Measurements from ENCODE around the gene ADAMTS4.
"Not testable (repeated sequence)": the region's sequence is repeated elsewhere in the genome, so short reads cannot be mapped to it uniquely, and the experiment has no call there.

Gene ADAMTS4, protein sequence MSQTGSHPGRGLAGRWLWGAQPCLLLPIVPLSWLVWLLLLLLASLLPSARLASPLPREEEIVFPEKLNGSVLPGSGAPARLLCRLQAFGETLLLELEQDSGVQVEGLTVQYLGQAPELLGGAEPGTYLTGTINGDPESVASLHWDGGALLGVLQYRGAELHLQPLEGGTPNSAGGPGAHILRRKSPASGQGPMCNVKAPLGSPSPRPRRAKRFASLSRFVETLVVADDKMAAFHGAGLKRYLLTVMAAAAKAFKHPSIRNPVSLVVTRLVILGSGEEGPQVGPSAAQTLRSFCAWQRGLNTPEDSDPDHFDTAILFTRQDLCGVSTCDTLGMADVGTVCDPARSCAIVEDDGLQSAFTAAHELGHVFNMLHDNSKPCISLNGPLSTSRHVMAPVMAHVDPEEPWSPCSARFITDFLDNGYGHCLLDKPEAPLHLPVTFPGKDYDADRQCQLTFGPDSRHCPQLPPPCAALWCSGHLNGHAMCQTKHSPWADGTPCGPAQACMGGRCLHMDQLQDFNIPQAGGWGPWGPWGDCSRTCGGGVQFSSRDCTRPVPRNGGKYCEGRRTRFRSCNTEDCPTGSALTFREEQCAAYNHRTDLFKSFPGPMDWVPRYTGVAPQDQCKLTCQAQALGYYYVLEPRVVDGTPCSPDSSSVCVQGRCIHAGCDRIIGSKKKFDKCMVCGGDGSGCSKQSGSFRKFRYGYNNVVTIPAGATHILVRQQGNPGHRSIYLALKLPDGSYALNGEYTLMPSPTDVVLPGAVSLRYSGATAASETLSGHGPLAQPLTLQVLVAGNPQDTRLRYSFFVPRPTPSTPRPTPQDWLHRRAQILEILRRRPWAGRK

GRCh38 chr1:161198897-161199431 is at the start of gene ADAMTS4:
Gene ADAMTS4, minus strand, starts transcription at chr1:161199054. Its CDS starts 427 bp downstream, at chr1:161198627.
- DNase-seq = no peak

- no peak for DNase-seq
Observed at GRCh38 chr1:161244888-161245287, 46.0 kb upstream of the ADAMTS4 start.

- DNase-seq = no peak
Observed at GRCh38 chr1:161242313-161242712, 43.5 kb upstream of the ADAMTS4 start.

DNA sequence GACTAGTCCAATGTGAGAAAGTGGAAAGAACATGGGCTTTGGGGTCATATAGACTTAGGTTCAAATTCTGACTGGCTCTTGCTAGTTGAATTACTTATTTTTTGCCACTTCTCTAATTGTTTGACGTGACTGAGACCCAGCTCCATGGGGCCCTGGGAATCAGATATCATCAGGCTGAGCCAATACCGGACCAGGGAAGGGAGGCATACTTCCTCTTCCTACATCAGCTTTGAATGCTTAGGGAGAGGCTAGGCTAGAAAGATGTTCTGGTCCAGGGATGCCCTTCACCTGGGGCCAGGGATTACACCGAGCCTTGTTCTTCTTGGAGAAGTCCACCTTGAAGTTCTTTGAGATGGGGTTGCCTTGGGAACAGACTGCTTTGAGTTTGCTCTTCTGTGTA is 42.8 kb upstream of the ADAMTS4 start:
- no peak for DNase-seq

- no peak for DNase-seq
Observed at GRCh38 chr1:161238039-161238473, 39.2 kb upstream of the ADAMTS4 start, which contains the start of gene NR1I3. Gene NR1I3, minus strand, starts transcription at chr1:161238203. Its CDS starts 1,638 bp downstream, at chr1:161236565.

DNA sequence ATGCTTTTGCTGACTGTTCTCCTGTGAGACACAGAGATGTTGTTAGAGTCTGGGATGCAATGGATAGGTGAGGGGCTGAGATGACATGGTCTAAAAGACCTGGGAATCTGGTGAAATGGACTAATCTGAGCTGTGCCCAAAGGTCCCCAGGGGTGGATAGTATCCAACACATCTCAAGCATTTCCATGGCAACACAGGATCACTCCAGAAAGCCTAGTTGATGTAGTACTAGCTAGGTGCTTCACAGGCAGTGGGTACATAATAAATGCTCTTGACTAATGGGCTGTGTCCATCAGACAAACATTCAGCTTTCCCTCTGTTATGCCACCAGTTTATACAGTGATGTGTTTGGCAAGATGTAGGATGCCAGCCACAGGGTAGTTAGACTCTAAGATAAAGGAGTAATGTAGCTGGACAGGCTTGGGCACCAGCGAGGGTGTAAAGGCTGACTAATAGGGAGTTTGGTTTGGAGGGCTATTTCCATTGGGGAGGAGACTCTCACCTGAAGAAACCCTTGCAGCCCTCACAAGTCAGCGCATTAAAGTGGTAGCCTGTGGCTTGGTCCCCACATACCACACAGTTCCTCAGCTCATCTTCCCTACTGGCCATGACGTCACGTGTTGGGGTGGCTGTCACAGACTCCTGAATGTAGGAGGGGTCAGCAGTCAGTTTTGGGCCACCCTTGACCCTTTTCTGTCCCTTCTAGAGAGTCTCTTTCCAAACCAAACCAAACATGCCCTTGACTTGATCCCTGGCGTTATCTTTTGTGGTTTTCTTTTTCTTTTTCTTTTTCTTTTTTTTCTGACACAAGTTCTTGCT is 37.3 kb upstream of the ADAMTS4 start:
- no peak for DNase-seq

DNA sequence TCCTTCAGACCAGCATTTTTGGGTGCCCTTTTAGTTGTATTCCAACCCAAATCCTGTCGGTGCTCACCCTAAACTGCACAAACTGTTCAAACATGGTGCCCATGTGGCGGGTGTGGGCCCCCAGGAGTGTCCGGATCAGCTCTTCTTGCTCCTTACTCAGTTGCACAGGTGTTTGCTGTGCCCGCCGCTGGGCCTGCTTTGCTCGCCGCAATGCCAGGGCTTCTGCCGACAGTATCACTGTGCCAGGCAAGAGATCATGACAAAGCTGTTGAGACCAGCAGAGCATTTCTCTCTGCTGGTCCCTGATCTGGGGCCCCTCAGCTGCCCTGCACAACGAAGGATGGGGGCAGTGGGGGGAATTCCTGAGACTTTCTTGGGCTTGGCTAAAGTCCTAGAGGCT is 34.2 kb upstream of the ADAMTS4 start:
- no peak for DNase-seq

GRCh38 chr1:161230762-161231161 is 31.9 kb upstream of the ADAMTS4 start:
- no peak for DNase-seq

- no peak for DNase-seq
Observed at GRCh38 chr1:161229896-161230295, 31.0 kb upstream of the ADAMTS4 start.

DNA sequence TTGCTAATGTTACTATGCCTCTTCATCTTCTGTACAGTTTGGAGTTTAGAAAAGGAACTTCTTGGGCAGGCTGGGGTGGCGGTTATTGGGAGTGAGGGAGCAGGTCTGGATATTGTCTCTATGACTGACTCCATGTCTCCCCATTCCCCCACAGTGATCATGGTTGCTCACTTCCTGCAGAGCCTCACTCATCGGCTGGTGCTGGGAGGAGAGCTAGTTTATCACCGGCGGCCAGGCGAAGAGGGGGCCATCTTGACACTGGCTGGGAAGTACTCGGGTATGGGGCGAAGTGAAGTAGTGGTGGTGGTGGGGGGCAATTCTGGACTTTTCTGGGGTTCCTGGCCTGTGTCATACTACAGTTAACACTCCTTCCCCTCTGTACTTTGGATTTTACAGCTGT is 29.2 kb upstream of the ADAMTS4 start:
- no peak for DNase-seq

DNA sequence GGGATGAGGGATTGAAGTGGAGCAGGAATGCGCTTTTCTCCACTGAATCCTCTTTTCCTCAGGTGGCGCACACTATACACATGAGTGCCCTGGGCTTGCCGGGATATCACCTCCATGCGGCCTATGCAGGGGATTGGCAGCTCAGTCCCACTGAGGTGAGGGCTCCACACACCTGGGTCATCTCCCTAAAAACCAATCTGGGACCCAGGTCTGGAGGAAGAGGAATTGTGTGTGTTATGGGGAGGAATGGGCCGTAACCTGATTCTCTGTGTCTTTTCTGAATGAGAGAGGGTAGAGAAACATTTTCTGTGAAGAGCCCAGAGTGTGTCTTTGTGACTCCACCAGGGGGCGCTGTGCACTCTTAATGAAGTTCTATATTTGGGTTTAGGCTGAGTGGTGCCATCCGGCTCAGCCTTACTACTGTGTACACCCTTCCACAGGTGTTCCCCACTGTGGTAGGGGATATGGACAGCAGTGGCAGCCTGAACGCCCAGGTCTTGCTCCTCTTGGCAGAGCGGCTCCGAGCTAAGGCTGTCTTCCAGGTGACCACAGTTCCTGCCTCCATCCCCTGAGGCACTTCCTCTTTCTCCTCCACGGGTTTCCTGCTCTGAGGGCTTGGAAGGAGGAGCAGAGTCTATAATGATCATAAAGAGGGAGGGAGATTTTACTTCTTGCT is 28.5 kb upstream of the ADAMTS4 start:
- peak; percentile 88 for DNase-seq

DNA sequence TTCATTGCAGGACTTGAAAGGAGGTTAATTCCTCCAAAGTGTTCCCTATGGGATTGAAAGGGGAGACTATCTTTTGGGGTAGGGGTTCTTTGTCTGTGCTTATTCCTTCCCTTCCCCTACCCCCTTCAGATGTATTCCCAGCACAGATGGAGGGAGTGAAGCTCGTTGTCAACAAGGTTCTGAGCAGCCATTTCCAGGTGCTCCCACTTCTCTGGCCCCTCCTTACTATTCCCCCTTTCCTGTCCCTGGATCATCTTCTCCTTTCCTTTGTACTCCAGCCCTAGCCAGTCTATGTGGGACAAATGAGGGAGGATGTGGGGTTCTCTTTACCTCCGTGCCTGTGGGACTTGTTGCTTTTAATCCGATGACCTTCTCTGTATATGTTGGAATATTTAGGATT is 27.9 kb upstream of the ADAMTS4 start:
- DNase-seq = no peak

DNA sequence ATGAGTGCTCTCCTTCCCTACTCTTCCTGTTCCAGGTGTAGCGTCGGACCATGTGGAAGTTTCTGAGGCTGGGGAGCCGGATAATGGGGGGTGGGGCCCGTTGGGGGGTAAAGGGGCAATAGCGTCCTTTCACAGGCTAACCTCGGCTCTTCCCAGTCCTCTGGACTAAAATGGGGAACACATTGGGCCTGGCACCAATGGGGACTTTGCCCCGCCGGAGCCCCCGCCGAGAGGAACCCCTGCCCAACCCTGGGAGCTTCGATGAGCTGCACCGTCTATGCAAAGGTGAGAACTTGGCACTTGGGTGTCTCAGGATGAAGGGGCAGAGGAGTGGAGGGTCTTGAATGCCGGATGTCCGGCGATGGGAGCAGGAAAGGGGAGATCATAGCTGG is 27.5 kb upstream of the ADAMTS4 start:
- DNase-seq = no peak

DNA sequence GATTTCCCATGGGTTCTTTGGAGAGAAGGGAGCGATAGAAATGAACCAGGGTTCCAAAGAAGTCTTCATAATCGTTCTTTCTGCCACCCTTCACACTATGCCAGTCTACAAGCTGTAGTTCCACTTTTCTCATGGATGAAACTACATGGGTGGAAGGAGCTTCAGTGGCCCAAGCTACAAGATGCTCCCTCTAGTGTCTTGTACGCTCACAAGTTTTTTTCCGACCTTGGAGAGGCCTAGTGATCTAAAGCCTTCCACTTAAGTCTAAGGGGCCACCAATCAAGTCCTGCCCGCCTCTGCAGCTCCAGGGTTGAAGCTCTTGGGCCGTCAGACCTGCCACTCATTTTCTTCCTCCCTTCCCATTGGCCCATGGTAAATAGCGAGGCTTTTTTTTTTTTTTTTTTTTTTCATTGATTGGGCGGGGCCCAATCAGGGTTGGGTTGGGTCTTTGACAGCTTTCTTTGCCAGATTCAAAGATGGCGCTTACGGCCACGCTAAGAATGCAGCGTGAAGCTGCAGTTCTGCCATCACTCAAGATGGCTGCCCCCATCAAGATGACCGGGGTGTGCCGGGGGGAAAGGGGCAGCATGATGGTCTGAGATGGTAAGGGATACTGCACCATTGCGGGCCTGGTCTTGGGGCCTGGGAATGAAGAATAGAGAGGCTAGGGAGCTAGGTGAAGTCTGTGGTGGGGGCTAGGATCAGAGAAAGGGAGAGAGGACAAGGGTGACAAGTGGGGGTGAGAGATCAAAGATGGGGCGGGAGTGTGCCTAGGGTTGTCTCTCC is 26.9 kb upstream of the ADAMTS4 start, which contains the start of gene TOMM40L:
Gene TOMM40L (plus strand): TSS at position 527 of the 786 bp plus-strand sequence. CDS start 430 bp downstream, outside the sequence.
- peak; percentile 97 for DNase-seq

GRCh38 chr1:161225178-161225533 is 26.3 kb upstream of the ADAMTS4 start:
- no peak for DNase-seq

GRCh38 chr1:161224695-161225087 is 25.8 kb upstream of the ADAMTS4 start:
- DNase-seq = not testable (repeated sequence)

DNA sequence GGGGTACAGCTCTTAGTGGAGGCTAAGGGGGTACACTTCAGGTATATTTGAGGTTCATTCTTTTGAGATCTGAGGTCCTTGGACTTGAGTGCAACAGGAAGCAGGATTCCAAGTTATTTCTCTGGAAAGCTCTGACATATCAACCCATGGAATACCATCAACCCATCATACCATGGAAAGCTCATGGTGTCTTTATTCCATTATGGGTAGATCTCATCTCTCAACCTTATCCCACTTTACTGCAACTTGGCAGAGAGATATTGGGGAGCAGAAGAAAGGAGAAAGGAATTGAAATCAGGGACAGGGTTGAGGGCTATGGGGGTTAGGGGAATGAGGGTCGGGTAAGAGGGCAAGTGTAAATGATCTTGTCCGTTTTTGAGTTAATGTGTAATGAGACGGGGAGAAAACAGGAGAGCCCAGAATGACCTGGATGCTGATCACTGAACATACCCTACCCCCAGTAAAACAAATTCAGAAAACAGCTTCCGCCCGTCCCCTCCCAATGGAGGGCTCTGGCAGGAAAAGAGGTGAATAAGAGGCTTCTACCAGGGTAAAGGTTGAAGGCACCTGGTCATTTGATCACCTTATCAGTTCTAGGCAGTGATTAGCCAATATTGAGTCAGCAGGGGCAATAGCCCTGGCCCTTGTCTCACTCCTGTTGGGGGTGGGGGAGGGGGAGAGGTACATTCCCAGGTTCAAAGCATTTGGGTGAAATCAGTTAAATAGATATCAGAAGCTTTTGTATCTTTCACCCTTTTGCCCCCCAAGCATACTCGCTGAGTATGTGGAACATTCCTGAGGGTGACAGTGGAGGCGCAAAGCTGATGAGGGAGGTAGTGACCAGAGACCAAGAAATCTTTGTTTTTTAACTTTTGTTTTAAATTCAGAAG is 25.2 kb upstream of the ADAMTS4 start:
- DNase-seq = no peak

DNA sequence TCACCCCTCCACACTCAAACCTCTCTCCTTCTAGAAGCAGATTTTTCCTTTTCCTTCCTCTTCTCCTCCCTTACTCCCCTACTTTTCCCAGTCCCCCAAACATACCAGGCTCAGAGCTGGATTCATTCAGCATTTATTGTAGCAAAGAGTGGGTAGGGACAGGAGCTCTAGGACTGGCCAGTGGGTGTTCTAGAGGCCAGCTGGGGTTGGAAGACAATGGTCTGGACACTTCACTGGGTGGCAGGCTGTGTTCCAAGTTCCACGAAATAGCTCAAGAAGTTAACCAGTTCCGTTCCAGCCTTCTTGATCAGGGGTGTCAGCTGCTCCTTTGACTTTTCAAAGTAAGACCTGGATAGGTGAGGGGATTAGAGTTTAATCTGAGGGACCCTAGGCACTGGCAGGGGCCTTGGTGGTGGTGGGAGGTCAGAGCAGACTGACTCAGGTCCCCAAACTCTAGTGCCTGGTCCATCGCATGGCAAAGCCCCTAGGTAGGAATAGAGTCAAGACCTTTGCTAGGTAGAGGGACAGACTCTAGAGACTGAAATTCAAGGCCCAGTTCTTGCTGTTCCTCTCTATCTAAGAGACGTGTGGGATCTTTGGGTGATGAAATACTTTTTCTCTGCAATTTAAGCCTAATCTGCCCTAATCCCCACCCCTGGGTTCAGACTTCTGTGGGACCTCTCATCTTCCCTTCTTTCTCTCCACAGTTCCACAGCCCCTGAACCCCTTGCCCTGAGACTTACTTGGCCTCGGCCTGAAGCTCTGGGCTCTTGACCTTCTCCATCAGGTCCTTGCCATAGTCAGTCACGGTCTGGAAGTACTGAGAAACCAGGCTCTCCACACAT is 23.5 kb upstream of the ADAMTS4 start:
- no peak for DNase-seq

DNA sequence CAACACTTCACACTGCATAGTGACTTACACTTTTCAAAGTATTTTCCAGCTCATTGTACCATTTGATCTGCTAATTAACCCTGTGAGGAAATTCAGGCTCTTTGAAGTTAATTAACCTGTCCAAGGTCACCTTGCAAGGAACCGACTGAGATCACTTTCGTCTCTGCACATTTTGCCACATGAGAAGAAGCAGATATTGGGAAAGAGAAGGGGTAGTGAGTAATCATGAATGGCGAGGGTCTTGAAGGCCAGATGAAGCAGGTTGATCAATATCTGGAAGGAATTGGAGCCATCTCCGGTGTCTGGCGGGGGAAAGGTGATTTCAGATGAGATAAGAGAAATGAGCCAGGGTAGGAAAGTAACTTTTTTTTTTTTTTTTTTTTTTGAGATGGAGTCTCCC is 21.1 kb upstream of the ADAMTS4 start:
- DNase-seq = no peak
